Measurements from ENCODE around the gene COX20.

GRCh38 chr1:244860078-244860477 is 24.6 kb downstream of the COX20 start:
- TF ChIP-seq CTCF (IDR thresholded peaks at IDR 0.05), result no peak
- TF ChIP-seq POLR2A (IDR thresholded peaks at IDR 0.05), result no peak
- TF ChIP-seq EP300 (IDR thresholded peaks at IDR 0.05), result no peak
- TF ChIP-seq POLR2AphosphoS5 (IDR thresholded peaks at IDR 0.05), result no peak

Measured in gastroesophageal sphincter (tissue), 3 donors.